HG02763 (cell line): Measurements from ENCODE around the gene CIB4.

Experiments
- ATAC-seq: cut with Tn5 transposase; IDR thresholded peaks from one replicate; pipeline ENCODE4 v1.9.1; 2021; ENCODE audit warnings: mild to moderate bottlenecking, moderate library complexity; ENCODE audit not compliant: unreplicated experiment

Gene CIB4

DNA sequence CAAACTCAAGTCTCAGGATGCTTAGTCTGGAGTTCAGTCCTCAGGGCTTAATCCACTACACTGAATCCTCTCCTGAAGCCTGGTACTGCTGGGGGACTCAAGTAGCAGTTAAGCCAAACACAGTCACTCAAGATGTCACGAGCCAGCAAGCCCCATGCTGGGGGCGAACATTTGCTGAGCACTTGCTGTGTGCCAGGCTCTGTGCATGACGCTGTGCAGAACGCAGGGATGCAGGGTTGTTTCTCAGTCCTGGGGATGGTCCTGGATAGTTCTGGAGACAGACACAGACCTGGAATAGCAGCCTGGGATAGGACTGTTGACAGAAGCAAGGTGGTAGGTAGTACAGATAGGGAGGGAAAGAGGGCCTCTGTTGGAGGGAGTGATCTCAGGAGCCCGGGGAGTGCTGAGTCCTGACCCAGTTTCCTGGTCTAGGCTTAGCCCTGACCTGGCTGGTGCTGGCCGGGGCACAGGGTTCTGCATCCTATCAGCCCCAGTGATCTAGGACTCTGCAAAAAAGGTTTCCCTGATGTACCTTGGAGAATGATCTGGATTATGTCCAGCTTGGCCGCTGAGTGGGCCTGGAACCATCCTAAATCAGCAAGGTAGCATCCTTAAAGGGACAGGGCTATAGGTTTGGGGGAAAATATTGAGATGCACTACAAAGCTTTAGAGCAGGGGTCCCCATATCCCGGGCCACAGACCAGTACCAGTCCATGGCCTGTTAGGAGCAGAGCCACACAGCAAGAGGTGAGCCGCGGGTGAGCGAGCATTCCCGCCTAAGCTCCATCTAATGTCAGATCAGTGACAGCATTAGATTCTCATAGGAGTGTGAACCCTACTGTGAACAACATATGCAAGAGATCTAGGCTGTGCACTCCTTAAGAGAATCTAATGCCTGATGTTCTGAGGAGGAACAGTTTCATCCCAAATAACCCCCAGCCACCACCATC lies 108.6 kb downstream of the CIB4 start:
- no peak for ATAC-seq
